Measurements from ENCODE around the gene KRT222. TPM values are rescaled to one million over a fixed set of nuclear protein-coding genes. Genes with fewer than 3 reads are reported as not detected.

Gene KRT222
- total RNA-seq: 2.4 TPM

DNA sequence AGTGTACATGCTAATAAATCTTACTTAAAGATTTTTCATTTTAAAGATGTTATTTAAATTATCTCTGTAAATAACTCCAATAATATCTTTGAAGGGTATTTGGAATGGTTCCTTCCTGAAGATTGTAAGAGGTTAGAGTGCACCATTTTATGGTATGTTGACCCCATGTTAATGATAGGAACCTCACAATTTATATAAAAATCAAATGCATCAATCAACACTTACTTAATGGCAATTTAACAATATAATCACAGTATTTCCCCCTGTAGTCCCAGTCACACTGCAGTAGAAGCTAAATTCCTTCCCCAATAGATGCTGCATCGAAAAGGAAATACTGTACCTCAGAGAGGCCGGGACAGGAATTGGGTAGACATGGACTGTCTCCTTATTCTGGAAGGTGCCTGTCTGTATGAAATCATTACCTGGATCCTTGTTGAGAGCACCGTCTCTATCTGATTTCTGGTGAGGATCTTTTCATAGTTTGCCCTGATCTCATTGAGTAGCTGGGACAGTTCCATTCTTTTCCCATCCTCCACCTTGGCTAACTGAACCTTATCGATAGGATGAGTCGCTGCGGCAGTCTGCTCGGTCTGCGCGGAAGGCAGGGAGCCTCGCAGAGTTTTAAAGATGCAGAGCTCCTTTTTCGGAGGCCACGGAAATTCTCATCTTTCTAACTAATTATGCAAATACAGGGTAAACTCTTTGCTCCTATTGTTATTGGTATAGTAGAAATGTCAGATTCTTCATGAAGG, at the start of gene KRT222:
TSS of gene KRT222 (minus strand) at position 596 of the 752 bp plus-strand sequence. CDS start at position 518, 78 bp downstream.
- ATAC-seq: peak; percentile 89
- DNase-seq (ENCODE audit: low spot score): peak; percentile 50

GRCh38 chr17:40714473-40714872, 49.5 kb upstream of the KRT222 start:
- no peak for ATAC-seq
- no peak for DNase-seq (ENCODE audit: low spot score)

GRCh38 chr17:40707745-40708144, 42.8 kb upstream of the KRT222 start:
- DNase-seq (ENCODE audit: low spot score) (no peak), ATAC-seq (peak; percentile 52)

DNA sequence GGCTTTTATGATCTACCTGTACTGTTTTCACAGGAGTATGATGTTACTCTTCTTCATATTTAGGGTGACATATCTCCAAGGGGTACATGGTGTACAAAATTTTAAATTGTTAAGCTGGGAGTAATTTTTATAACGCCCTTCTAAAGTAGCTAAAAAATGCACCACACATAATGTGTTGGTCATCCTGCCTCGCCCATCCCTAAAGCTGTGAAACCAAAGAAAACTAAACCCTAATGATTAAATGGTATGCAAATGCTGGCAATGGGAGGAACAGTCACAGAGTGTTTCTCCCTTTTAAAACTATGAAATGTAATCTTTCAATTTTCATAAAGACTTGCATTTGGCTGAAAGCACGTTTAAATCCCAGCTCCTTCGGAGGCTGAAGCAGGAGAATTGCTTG, 40.6 kb upstream of the KRT222 start:
- no peak for DNase-seq (ENCODE audit: low spot score)
- ATAC-seq: no peak

DNA sequence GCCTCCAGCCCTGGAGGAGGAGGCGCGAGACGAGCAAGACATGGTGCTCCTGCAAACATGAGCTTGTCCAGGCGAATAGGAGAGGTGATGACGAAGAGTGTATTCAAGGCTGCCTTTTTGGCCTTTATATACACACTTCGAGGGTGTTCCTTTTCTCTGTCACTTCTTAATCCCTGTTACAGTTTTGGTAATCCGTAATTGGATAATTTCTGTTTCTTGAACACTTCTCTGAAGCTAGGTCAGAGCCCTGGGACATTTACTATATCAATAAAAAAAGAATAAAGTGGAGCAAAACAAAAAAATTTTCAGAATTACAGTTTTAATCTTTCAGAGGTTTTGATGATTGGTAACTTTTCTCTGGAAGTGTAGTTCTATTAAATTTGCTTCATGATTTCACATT, 38.7 kb upstream of the KRT222 start, which contains the start of gene KRT24:
TSS of gene KRT24 (minus strand) at position 101 of the 400 bp plus-strand sequence. CDS start at position 42, 59 bp downstream.
- DNase-seq (ENCODE audit: low spot score) (no peak), ATAC-seq (no peak)

GRCh38 chr17:40702271-40702670, 37.3 kb upstream of the KRT222 start:
- no peak for DNase-seq (ENCODE audit: low spot score)

DNA sequence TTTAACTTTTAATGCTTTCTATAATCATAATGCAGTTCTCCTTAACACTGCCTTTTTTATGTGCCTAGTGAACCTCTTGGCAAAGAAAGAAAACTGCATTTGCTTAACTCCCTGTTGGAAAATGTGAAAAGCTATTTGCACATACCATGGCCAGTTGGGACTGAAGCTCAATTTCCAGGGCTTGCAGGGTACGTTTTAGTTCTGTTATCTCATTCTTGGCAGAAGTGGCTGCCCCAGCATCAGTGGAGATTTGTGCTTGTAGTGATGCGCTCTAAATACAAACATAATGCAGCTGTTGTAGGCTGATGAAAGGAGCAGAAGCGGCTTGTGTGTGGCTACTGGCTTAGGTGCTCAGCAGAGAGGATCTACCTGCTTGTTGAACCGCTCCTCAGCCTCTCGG, 34.9 kb upstream of the KRT222 start:
- no peak for ATAC-seq

More at GRCh38 chr17:40702271-40702670, 37.3 kb upstream of the KRT222 start:
- no peak for ATAC-seq

GRCh38 chr17:40699371-40699770, 34.4 kb upstream of the KRT222 start:
- no peak for DNase-seq (ENCODE audit: low spot score)
- ATAC-seq: peak; percentile 53

More for the DNA sequence above, 34.9 kb upstream of the KRT222 start:
- no peak for DNase-seq (ENCODE audit: low spot score)

DNA sequence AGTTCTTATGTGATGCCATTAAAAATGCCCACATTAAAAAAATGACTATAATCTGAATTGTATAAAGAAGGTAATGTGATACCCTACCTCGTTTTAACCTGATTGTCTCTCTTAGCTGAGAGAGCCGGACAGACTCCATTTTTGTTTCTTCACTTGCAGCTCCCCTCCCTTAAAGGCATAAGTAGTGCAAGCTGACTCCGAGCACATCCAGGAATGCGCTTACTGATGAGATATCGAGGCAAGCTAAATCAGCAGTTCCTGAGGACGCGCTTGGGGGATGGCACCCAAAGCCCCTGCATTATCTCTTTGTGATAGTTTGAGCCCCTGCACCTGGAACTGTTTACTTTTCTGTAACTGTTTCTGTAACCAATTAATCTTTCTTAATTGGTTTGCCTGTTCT, 32.3 kb upstream of the KRT222 start:
- DNase-seq (ENCODE audit: low spot score): no peak
- no peak for ATAC-seq

GRCh38 chr17:40696651-40697072, 31.7 kb upstream of the KRT222 start:
- peak; percentile 49 for ATAC-seq
- DNase-seq (ENCODE audit: low spot score): no peak

GRCh38 chr17:40695874-40696472, 31.0 kb upstream of the KRT222 start:
- peak; percentile 84 for ATAC-seq
- no peak for DNase-seq (ENCODE audit: low spot score)

DNA sequence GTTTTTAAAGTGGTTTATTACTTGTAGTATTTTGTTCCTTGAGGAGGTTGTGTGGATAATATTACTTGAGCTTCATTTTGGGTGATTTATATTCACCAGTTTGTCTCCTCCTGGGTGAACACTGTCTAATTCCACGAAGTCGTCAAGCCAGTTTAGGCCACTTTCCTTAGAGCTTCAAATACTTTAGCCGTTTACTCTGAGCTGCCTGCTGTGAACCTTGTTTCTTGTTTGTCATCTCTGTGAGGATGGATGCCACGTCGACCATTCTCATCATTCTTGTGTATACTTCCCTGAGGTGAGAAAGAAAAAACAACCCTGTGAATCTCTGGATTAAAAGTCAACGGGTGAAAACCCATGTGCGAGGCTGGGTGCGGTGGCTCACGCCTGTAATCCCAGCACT, 29.6 kb upstream of the KRT222 start:
- DNase-seq (ENCODE audit: low spot score) (no peak), ATAC-seq (no peak)

GRCh38 chr17:40687106-40687505, 22.1 kb upstream of the KRT222 start:
- no peak for DNase-seq (ENCODE audit: low spot score)
- ATAC-seq: no peak

DNA sequence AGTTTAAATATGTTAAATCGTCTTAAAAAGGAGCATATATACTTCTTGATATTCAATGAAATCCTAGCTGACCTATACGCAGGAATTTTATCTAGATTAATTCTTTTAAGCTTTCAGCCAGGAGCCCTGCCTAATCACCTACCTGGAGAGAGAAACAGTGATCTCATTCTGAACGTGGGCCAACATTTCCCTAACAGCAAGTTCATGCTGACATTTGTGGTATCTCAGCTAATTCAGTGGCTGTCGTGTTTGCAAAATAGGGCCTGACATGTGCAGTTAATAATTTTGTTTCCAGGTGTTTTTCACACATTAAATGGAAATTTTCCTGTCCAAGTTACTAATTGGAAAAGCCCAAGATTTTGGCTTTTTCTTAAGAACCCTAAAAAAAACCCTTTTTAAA, 21.2 kb upstream of the KRT222 start:
- peak; percentile 75 for ATAC-seq

DNA sequence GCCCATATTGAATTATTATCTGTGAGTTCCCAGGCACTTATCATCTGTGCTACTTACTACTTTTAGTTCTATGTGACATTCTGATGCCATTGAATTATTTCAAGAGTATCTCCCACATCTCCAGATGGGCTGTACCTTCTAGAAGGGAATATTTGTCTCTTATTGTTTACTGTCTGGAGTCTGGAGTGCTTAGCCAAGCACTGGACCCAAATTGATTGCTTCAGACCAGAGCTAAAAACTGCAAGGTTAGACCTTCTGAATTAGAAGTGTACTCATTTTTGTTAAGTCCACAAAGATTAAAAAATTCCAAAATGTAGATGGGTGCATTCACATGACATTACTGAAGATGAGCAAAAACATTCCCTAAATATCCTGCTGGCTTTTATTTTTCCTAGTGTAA, 16.0 kb upstream of the KRT222 start:
- peak; percentile 62 for ATAC-seq

More for the DNA sequence above, 21.2 kb upstream of the KRT222 start:
- DNase-seq (ENCODE audit: low spot score): no peak

GRCh38 chr17:40679523-40679907, 14.5 kb upstream of the KRT222 start:
- DNase-seq (ENCODE audit: low spot score) (no peak), ATAC-seq (no peak)

More for the DNA sequence above, 16.0 kb upstream of the KRT222 start:
- no peak for DNase-seq (ENCODE audit: low spot score)

- no peak for ATAC-seq
- DNase-seq (ENCODE audit: low spot score): no peak
Measured at GRCh38 chr17:40678902-40679522, 14.0 kb upstream of the KRT222 start.

DNA sequence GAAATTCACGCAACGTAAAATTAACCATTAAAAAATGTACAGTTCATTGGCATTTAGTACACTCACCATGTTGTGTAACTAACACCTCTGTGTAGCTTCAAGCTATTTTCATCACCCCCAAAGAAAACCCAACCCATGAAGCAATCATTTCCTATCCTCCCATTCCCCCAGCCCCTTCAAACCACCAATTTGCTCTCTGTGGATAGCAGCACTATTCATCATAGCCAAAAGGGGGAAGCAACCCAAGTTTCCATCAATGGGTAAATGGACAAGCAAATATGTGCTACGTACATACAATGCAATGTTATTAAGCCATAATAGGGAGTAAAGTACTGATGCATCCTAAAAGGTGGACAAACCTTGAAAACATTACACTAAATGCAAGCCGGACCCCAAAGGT, 10.9 kb upstream of the KRT222 start:
- no peak for ATAC-seq
- DNase-seq (ENCODE audit: low spot score): no peak

DNA sequence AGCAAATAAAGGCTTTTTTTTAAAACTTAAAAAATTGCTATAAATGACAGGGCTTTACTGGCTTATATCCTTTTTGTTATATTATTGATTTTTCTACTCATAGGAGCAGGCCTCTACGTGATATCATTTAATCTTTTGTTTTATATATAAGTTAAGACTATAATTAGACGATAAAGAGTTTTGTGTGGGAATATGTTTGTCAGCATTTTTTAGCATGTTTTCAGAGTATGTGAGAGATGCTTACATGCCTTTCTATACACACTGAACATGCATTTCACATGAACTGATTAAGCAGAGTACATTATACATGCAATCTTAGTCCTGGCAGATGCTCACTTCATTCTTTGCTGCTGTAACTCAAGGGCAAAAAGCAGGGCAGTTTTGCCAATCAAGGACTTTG, 7.7 kb upstream of the KRT222 start:
- DNase-seq (ENCODE audit: low spot score) (no peak), ATAC-seq (no peak)

GRCh38 chr17:40671282-40671681, 6.3 kb upstream of the KRT222 start:
- DNase-seq (ENCODE audit: low spot score): no peak
- ATAC-seq: peak; percentile 97

DNA sequence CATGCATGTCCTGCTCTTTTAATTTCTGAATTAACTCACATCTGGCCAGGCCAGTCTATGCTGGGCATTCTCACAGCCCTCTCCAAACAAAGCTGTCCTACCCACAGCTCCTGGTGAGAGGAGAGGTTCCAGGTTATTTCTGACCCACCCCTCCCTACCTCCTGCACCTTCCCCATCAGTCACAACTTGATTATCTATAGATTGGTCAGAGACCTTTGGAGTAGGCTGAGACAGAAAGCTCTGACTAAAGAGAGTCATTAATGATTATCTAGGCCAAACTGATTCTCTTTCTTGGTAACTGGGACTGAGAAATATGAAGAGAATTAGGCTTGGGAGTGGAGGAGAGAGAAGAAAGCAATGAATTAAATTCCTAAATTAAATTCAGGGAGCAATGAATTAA, 1.4 kb upstream of the KRT222 start:
- peak; percentile 62 for ATAC-seq
- DNase-seq (ENCODE audit: low spot score): no peak

DNA sequence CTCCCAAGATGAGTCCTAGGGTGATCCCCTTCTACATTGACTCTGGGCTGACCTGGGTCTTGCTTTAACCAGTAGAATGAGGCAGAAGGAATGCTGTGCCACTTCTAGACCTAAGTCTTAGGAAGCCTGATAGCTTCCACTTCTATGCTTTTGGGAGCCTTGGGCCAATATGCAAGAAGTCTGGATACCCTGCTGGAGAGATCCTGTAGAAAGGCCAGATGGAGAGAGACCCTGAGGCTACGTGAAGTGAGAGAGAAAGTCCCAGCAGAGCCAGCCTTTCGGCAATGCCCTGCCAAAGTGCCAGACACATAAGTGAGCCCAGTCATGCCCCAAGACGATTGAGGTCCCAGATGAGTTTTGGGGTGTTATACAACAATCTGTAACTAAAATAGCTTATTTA, 1.7 kb downstream of the KRT222 start:
- DNase-seq (ENCODE audit: low spot score) (no peak), ATAC-seq (no peak)
